Measurements from ENCODE around the gene CDC25C.
"Not testable (repeated sequence)": the region's sequence is repeated elsewhere in the genome, so short reads cannot be mapped to it uniquely, and the experiment has no call there.

CDC25C gene

GRCh38 chr5:138330813-138331448, 673 bp downstream of the CDC25C start:
- ATAC-seq (no peak), DNase-seq (no peak)
- Mint-ChIP-seq H3K9me3 (no peaks in the 10 kb centered on the region), H3K4me1 (peaks cover 27% of the 10 kb centered on the region), H3K27me3 (no peaks in the 10 kb centered on the region), H3K27ac (peak overlapping the region; percentile 55 to 97), H3K4me3 (peak overlapping the region; percentile 96)

- H3K4me1 Mint-ChIP-seq, H3K4me3 Mint-ChIP-seq, H3K27me3 Mint-ChIP-seq, DNase-seq, H3K27ac Mint-ChIP-seq, H3K9me3 Mint-ChIP-seq, ATAC-seq: not testable (repeated sequence)
These were observed 13.4 kb downstream of the CDC25C start for GRCh38 chr5:138318211-138318610.

- ATAC-seq, result no peak
- no peak overlapping the region for H3K4me3 Mint-ChIP-seq
- H3K4me1 Mint-ChIP-seq, result no peaks in the 10 kb centered on the region
These were observed 15.2 kb downstream of the CDC25C start for GRCh38 chr5:138316355-138316754.

GRCh38 chr5:138315751-138316278, 15.8 kb downstream of the CDC25C start:
- no peak for DNase-seq
- Mint-ChIP-seq H3K9me3 (no peaks in the 10 kb centered on the region), H3K27ac (no peak overlapping the region), H3K27me3 (no peaks in the 10 kb centered on the region), H3K4me3 (no peak overlapping the region), H3K4me1 (no peaks in the 10 kb centered on the region)
- ATAC-seq, result no peak

More at GRCh38 chr5:138316355-138316754, 15.2 kb downstream of the CDC25C start:
- DNase-seq, result no peak
- Mint-ChIP-seq H3K9me3 (no peaks in the 10 kb centered on the region), H3K27me3 (no peaks in the 10 kb centered on the region), H3K27ac (no peak overlapping the region)

GRCh38 chr5:138305797-138306196, 25.8 kb downstream of the CDC25C start:
- Mint-ChIP-seq H3K4me1 (no peaks in the 10 kb centered on the region), H3K27me3 (no peaks in the 10 kb centered on the region), H3K27ac (no peak overlapping the region), H3K9me3 (no peaks in the 10 kb centered on the region), H3K4me3 (no peak overlapping the region)
- ATAC-seq, result no peak
- no peak for DNase-seq

GRCh38 chr5:138303372-138303771, 28.2 kb downstream of the CDC25C start:
- ATAC-seq (no peak), DNase-seq (no peak)
- H3K9me3 Mint-ChIP-seq, result no peaks in the 10 kb centered on the region
- H3K4me3 Mint-ChIP-seq, result no peak overlapping the region
- no peaks in the 10 kb centered on the region for H3K27me3 Mint-ChIP-seq
- H3K4me1 Mint-ChIP-seq, result no peaks in the 10 kb centered on the region
- H3K27ac Mint-ChIP-seq, result no peak overlapping the region

- Mint-ChIP-seq H3K27ac (no peak overlapping the region), H3K9me3 (no peaks in the 10 kb centered on the region), H3K27me3 (no peaks in the 10 kb centered on the region), H3K4me3 (no peak overlapping the region), H3K4me1 (no peaks in the 10 kb centered on the region)
- ATAC-seq (no peak), DNase-seq (no peak)
These were observed 42.3 kb downstream of the CDC25C start for GRCh38 chr5:138289296-138289695.

- Mint-ChIP-seq H3K27me3 (no peaks in the 10 kb centered on the region), H3K4me3 (no peak overlapping the region)
These were observed 44.4 kb downstream of the CDC25C start for GRCh38 chr5:138287246-138287645.

GRCh38 chr5:138282920-138283742, 48.5 kb downstream of the CDC25C start:
- no peak overlapping the region for H3K27ac Mint-ChIP-seq
- H3K9me3 Mint-ChIP-seq, result no peaks in the 10 kb centered on the region
- DNase-seq (no peak), ATAC-seq (peak; percentile 72)
- H3K4me3 Mint-ChIP-seq, result no peak overlapping the region
- no peaks in the 10 kb centered on the region for H3K27me3 Mint-ChIP-seq
- H3K4me1 Mint-ChIP-seq, result no peaks in the 10 kb centered on the region

More at GRCh38 chr5:138287246-138287645, 44.4 kb downstream of the CDC25C start:
- no peak for ATAC-seq
- Mint-ChIP-seq H3K4me1 (no peaks in the 10 kb centered on the region), H3K9me3 (no peaks in the 10 kb centered on the region), H3K27ac (peak overlapping the region in 1 of 2 donors; percentile 49)
- no peak for DNase-seq

- ATAC-seq, result peak; percentile 13
- H3K27me3 Mint-ChIP-seq, result peaks cover 12% of the 10 kb centered on the region
- no peak overlapping the region for H3K4me3 Mint-ChIP-seq
- no peaks in the 10 kb centered on the region for H3K9me3 Mint-ChIP-seq
- H3K4me1 Mint-ChIP-seq, result peaks cover 2% of the 10 kb centered on the region
- H3K27ac Mint-ChIP-seq, result no peak overlapping the region
- no peak for DNase-seq
These were observed 50.7 kb downstream of the CDC25C start for GRCh38 chr5:138280915-138281314.

GRCh38 chr5:138276402-138277054, 55.1 kb downstream of the CDC25C start:
- ATAC-seq, result peak; percentile 43
- H3K9me3 Mint-ChIP-seq, result no peaks in the 10 kb centered on the region
- H3K4me1 Mint-ChIP-seq, result peaks cover 21% of the 10 kb centered on the region
- no peak overlapping the region for H3K27ac Mint-ChIP-seq
- no peak for DNase-seq
- no peak overlapping the region for H3K4me3 Mint-ChIP-seq
- H3K27me3 Mint-ChIP-seq, result peaks cover 40% of the 10 kb centered on the region

GRCh38 chr5:138275895-138276294, 55.7 kb downstream of the CDC25C start:
- no peak overlapping the region for H3K27ac Mint-ChIP-seq
- ATAC-seq, result no peak
- no peak overlapping the region for H3K4me3 Mint-ChIP-seq

GRCh38 chr5:138275379-138275782, 56.2 kb downstream of the CDC25C start:
- Mint-ChIP-seq H3K4me3 (no peak overlapping the region), H3K9me3 (no peaks in the 10 kb centered on the region), H3K4me1 (peaks cover 21% of the 10 kb centered on the region), H3K27me3 (peaks cover 40% of the 10 kb centered on the region), H3K27ac (no peak overlapping the region)
- ATAC-seq (no peak), DNase-seq (no peak)

More at GRCh38 chr5:138275895-138276294, 55.7 kb downstream of the CDC25C start:
- peaks cover 40% of the 10 kb centered on the region for H3K27me3 Mint-ChIP-seq
- DNase-seq, result no peak
- peaks cover 21% of the 10 kb centered on the region for H3K4me1 Mint-ChIP-seq
- H3K9me3 Mint-ChIP-seq, result no peaks in the 10 kb centered on the region

- DNase-seq (peak in 1 of 2 donors; percentile 23), ATAC-seq (peak; percentile 76)
- Mint-ChIP-seq H3K4me1 (peaks cover 21% of the 10 kb centered on the region), H3K27me3 (peaks cover 40% of the 10 kb centered on the region), H3K27ac (no peak within 1 kb of the TSS), H3K9me3 (no peaks in the 10 kb centered on the region), H3K4me3 (peak within 1 kb of the TSS; percentile 71 to 74)
These were observed 57.3 kb downstream of the CDC25C start, which contains the start of gene GFRA3 for GRCh38 chr5:138274189-138274853. TSS of gene GFRA3 (minus strand) at chr5:138274621. CDS start at chr5:138274424, 197 bp downstream.

- Mint-ChIP-seq H3K4me1 (peaks cover 21% of the 10 kb centered on the region), H3K27me3 (peaks cover 44% of the 10 kb centered on the region), H3K9me3 (no peaks in the 10 kb centered on the region), H3K4me3 (peak overlapping the region; percentile 50 to 74), H3K27ac (no peak overlapping the region)
- ATAC-seq (no peak), DNase-seq (no peak)
These were observed 57.8 kb downstream of the CDC25C start for GRCh38 chr5:138273834-138274188.

Data from stimulated activated naive CD8-positive, alpha-beta T cell treated with anti-CD3 and anti-CD28 coated beads, Interleukin-15, amount 100 ng/mL, for 72 hours (primary cell).